Endothelial cell of umbilical vein (primary cell): ENCODE measurements around the gene ZNF790. TPM values are rescaled to one million over a fixed set of nuclear protein-coding genes. Genes with fewer than 3 reads are reported as not detected.

Source experiments
- BruUV-seq: library from RNA; stranded (reverse); fragments of 400-500 nt; replicated peaks from 2 replicates; lab custom pipeline; 2021; lab: Mats Ljungman, UMichigan
- CTCF ChIA-PET: fragments of 300-600, 350-600 bp; sonication (Branson Sonifier 250); formaldehyde crosslinking; loops from one replicate; lab custom pipeline; 2021; ENCODE audit warnings: antibody characterized with exemption, inconsistent platforms; lab: Charles Lee
- POLR2A ChIA-PET: fragments of 300-600, 350-600 bp; sonication (Branson Sonifier 250); formaldehyde crosslinking; loops from one replicate; lab custom pipeline; 2021; ENCODE audit warnings: antibody characterized with exemption, inconsistent platforms; lab: Charles Lee
- DNase-seq: peaks from one replicate; pipeline ENCODE4 v3.0.0-alpha.2; 2011; ENCODE audit warnings: low read depth, low spot score
- FAIRE-seq: peaks from 2 replicates; lab custom pipeline; 2011; peaks lifted over from hg19 to GRCh38; lab: Jason Lieb, UNC
- H2AFZ ChIP-seq: 2 replicates; pipeline ENCODE4 v1.6.0; 2012; ENCODE audit warnings: low read depth, low read length, control low read depth, inconsistent platforms
- H3K27ac ChIP-seq: 2 replicates; pipeline ENCODE4 v1.5.1; 2011; ENCODE audit warnings: low read depth, mild to moderate bottlenecking, control low read depth, low read length, moderate library complexity; ENCODE audit not compliant: insufficient read depth
- H3K27me3 ChIP-seq, 2 experiments: 2 replicates each; pipeline versions ENCODE4 v1.6.0 to v1.6.1; 2011; ENCODE audit warnings: low read length in 2 of 2, mixed read lengths in 1 of 2; ENCODE audit not compliant: control insufficient read depth in 2 of 2, insufficient read depth in 2 of 2
- H3K36me3 ChIP-seq, 2 experiments: 2 replicates in 1 of 2; 3 replicates in 1 of 2; pipeline ENCODE4 v1.5.1; 2011; ENCODE audit warnings: low read length in 2 of 2, mild to moderate bottlenecking in 1 of 2, moderate library complexity in 1 of 2; ENCODE audit not compliant: control insufficient read depth in 2 of 2, insufficient read depth in 2 of 2; ENCODE audit errors: extremely low read depth in 1 of 2
- H3K4me1 ChIP-seq: 3 replicates; pipeline ENCODE4 v1.5.1; 2011; ENCODE audit warnings: mild to moderate bottlenecking, low read length; ENCODE audit not compliant: control insufficient read depth, insufficient read depth; ENCODE audit errors: extremely low read depth
- H3K4me2 ChIP-seq: 2 replicates; pipeline ENCODE4 v1.6.1; 2011; ENCODE audit warnings: low read length, control low read depth, mixed read lengths; ENCODE audit not compliant: insufficient read depth
- H3K4me3 ChIP-seq, 3 experiments: fragments of 200-600 bp in 1 of 3; sonication (generic), shearing (Covaris generic) in 1 of 3; replicated peaks in 1 of 3; 2 replicates each; pipeline ENCODE4 v1.5.1; 2011 to 2016; ENCODE audit warnings: control low read depth in 3 of 3, low read length in 3 of 3, mild to moderate bottlenecking in 2 of 3, inconsistent platforms in 1 of 3, low read depth in 1 of 3, moderate library complexity in 1 of 3; ENCODE audit not compliant: insufficient read depth in 1 of 3
- H3K79me2 ChIP-seq: 2 replicates; pipeline ENCODE4 v1.6.0; 2012; ENCODE audit warnings: low read length, inconsistent platforms; ENCODE audit not compliant: control insufficient read depth, insufficient read depth
- H3K9ac ChIP-seq: replicated peaks from 2 replicates; pipeline ENCODE3; 2011; ENCODE audit warnings: low read length, control low read depth; ENCODE audit not compliant: insufficient read depth; ENCODE audit errors: extremely low read depth
- H3K9me1 ChIP-seq: replicated peaks from 3 replicates; pipeline ENCODE4 v1.6.0; 2011; ENCODE audit warnings: mild to moderate bottlenecking, low read length; ENCODE audit not compliant: control insufficient read depth, insufficient read depth; ENCODE audit errors: extremely low read depth
- H3K9me3 ChIP-seq: replicated peaks from 2 replicates; pipeline ENCODE4 v1.5.1; 2012; ENCODE audit warnings: low read length, inconsistent platforms; ENCODE audit not compliant: control insufficient read depth, insufficient read depth
- H4K20me1 ChIP-seq: replicated peaks from 2 replicates; pipeline ENCODE3; 2011; ENCODE audit warnings: mild to moderate bottlenecking, low read length; ENCODE audit not compliant: control insufficient read depth, insufficient read depth; ENCODE audit errors: extremely low read depth
- CTCF ChIP-seq, 2 donors: IDR thresholded peaks; 1 replicate in 1 of 2; 2 replicates in 1 of 2; pipeline ENCODE4 v1.5.1; 2011; ENCODE audit warnings: low read length in 2 of 2, mild to moderate bottlenecking in 2 of 2, moderate library complexity in 2 of 2, control low read depth in 1 of 2, inconsistent platforms in 1 of 2, low read depth in 1 of 2; ENCODE audit not compliant: insufficient read depth in 1 of 2; ENCODE audit errors: extremely low read depth in 1 of 2
- JUN ChIP-seq: IDR thresholded peaks from 2 replicates; pipeline ENCODE4 v1.6.1; 2011; ENCODE audit warnings: borderline replicate concordance, low read depth; ENCODE audit not compliant: insufficient read length, insufficient read depth
- MAX ChIP-seq: IDR thresholded peaks from 2 replicates; pipeline ENCODE4 v1.6.1; 2011; ENCODE audit not compliant: insufficient read depth, insufficient read length
- MYC ChIP-seq: IDR thresholded peaks from one replicate; pipeline ENCODE4 v1.6.1; 2011; ENCODE audit warnings: mild to moderate bottlenecking, low read depth, low read length
- POLR2A ChIP-seq: IDR thresholded peaks from 2 replicates; pipeline ENCODE4 v1.6.1; 2012; ENCODE audit warnings: low read depth, mild to moderate bottlenecking, control low read depth, low read length
- POLR2AphosphoS5 ChIP-seq: IDR thresholded peaks from 2 replicates; pipeline ENCODE4 v1.6.1; 2012; ENCODE audit warnings: low read depth, mild to moderate bottlenecking, control low read depth, low read length, moderate library complexity; ENCODE audit not compliant: insufficient read depth
- dilution Hi-C: fragments of 300-500 bp; cut with MboI; formaldehyde crosslinking; loops from one replicate; pipeline ENCODE4 v1.15.0; 2019; ENCODE audit warnings: low sequenced_read_pairs; ENCODE audit not compliant: extremely low pct_ligation_motif_present
- intact Hi-C: fragments of 100-400 bp; cut with micrococcal nuclease; formaldehyde crosslinking; loops from one replicate; pipeline ENCODE4 v1.10.0; 2022
- polyA plus RNA-seq, 4 experiments: library from polyadenylated mRNA; depleted of rRNA in 3 of 4; stranded (reverse) in 3 of 4; unstranded in 1 of 4; fragments of >200 nt; gene quantifications; 2 replicates each; pipeline versions ENCODE4 v1.2.1 to v1.2.3, GENCODE V29; 2011 to 2012; ENCODE audit warnings: missing spikeins in 1 of 4
- total RNA-seq: library from RNA; stranded (reverse); gene quantifications from 2 replicates; pipeline ENCODE4 v1.2.3, GENCODE V29; 2021

ZNF790 gene
- total and polyA plus RNA-seq, 2 donors (not counting 3 experiments of a cell fraction or from before 2014, with no cell fraction given): 2.1 to 5.6 TPM

DNA sequence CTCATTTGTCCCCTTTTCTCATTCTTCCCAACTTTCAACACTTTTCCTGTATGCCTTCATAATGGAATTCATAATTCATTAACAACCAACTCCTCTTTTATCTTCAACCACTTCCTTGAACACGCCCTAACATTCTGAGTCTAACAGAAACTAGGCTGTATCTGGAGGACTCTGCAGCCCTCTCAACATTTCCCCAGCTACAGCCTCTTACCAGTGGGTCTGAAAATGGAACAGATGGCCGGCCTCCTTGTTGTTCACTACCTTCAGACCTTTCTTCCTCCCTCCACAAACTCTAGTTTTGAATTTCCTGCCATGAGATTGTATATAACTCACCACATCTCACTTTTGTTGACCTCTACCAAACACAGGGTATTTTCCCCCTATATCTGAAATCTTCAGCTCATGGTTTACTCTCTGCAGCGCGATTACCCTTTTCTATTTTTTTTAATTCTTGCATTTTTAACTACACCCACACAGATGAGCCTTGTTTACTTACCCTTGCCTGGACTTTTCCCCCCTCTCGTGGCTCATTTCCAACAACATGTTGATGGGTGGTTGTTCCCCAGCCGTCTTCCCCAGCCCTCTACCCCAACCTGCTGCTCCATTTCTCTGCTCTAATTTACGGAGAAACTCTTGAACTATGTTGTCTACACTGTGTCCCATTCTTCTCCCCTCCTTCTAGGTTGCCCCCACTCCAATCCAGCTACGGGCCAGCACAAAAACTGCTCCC is 846 bp downstream of the ZNF790 start:
- no TSS peak for BruUV-seq
- TF ChIP-seq MAX: no peak
- DNase-seq: no peak
- H3K4me1 ChIP-seq: peaks cover 3% of the 10 kb centered on the region
- H3K4me3 ChIP-seq: peak overlapping the region in 2 of 3 experiments; percentile 43 to 64
- peak overlapping the region; percentile 92 for H2AFZ ChIP-seq
- no peaks in the 10 kb centered on the region for H3K27me3 ChIP-seq
- peaks cover 0 to 1% of the 10 kb centered on the region in 2 experiments for H3K36me3 ChIP-seq
- no peak for FAIRE-seq
- no peaks in the 10 kb centered on the region for H3K79me2 ChIP-seq
- no peaks in the 10 kb centered on the region for H3K9me3 ChIP-seq
- no peaks in the 10 kb centered on the region for H4K20me1 ChIP-seq
- dilution Hi-C loops: no loop called here
- ChIA-PET POLR2A (interaction anchor here (1.8 kb wide), 1 partner anchor 13 kb away, joined by 26 read pairs; the partner anchor contains the start of gene ZNF345), CTCF (interaction anchor here (3.1 kb wide), 1 partner anchor 13 kb away, joined by 12 read pairs; the partner anchor contains the start of gene ZNF345)
- peak overlapping the region; percentile 44 for H3K27ac ChIP-seq
- peak overlapping the region; percentile 65 for H3K4me2 ChIP-seq
- no peaks in the 10 kb centered on the region for H3K9me1 ChIP-seq
- intact Hi-C loops: loop anchor here (10.0 kb wide), 1 partner anchor 173 kb away; the partner anchor contains the start of gene ZNF461
- peak overlapping the region; percentile 71 for H3K9ac ChIP-seq

- no peak for DNase-seq
- ChIA-PET CTCF (no interaction called here), POLR2A (no interaction called here)
- H3K36me3 ChIP-seq: peaks cover 0 to 2% of the 10 kb centered on the region in 2 experiments
- no peak for TF ChIP-seq MAX
- TF ChIP-seq POLR2A: no peak
- no peak for TF ChIP-seq JUN
- no peak for TF ChIP-seq MYC
- no peak for TF ChIP-seq CTCF (IDR thresholded peaks at IDR 0.05; ENCODE audit: extremely low read depth in 1 of 2, insufficient read depth in 1 of 2, low read depth in 1 of 2, low read length in 2 of 2)
- TF ChIP-seq POLR2AphosphoS5: no peak
- H3K4me3 ChIP-seq: no peak overlapping the region
- peaks cover 2% of the 10 kb centered on the region for H3K9me3 ChIP-seq
- no peak overlapping the region for H3K4me2 ChIP-seq
- H3K4me1 ChIP-seq: no peaks in the 10 kb centered on the region
- FAIRE-seq: no peak
- intact Hi-C loops (loop anchor here (10.0 kb wide), 1 partner anchor 169 kb away; the partner anchor contains the start of gene ZNF461), dilution Hi-C loops (no loop called here)
- H3K9me1 ChIP-seq: no peaks in the 10 kb centered on the region
- H2AFZ ChIP-seq: no peak overlapping the region
- no TSS peak for BruUV-seq
- no peak overlapping the region for H3K9ac ChIP-seq
- no peaks in the 10 kb centered on the region for H3K79me2 ChIP-seq
- no peaks in the 10 kb centered on the region for H3K27me3 ChIP-seq
- no peaks in the 10 kb centered on the region for H4K20me1 ChIP-seq
- H3K27ac ChIP-seq: no peak overlapping the region
Observed at GRCh38 chr19:36833430-36833829, 4.8 kb downstream of the ZNF790 start.
